WTC11 (cell line): ENCODE results near the gene SPRR2B. TPM values are rescaled to one million over a fixed set of nuclear protein-coding genes. Genes with fewer than 3 reads are reported as not detected.

Experiments
- ATAC-seq: fragments of 200-7000 bp; cut with Tn5 transposase; 2 replicates; pipeline ENCODE4 v1.10.0; 2021; ENCODE audit warnings: mild to moderate bottlenecking, moderate library complexity
- CTCF ChIA-PET: fragments of 300-600 bp; sonication (Branson Sonifier 250); formaldehyde crosslinking; loops from one replicate; lab custom pipeline; 2021; ENCODE audit warnings: antibody characterized with exemption; lab: Charles Lee
- POLR2A ChIA-PET: fragments of 350-600 bp; sonication (Branson Sonifier 250); formaldehyde crosslinking; loops from one replicate; lab custom pipeline; 2021; ENCODE audit warnings: antibody characterized with exemption; lab: Charles Lee
- DNase-seq: peaks from one replicate; pipeline ENCODE4 v3.0.0; 2021; ENCODE audit warnings: low spot score
- H3K27ac Mint-ChIP-seq: 2 replicates; pipeline ENCODE4 v1.8.0; 2021; ENCODE audit warnings: mixed read lengths
- H3K27me3 Mint-ChIP-seq: 2 replicates; pipeline ENCODE4 v1.8.0; 2021; ENCODE audit warnings: low read depth, mild to moderate bottlenecking, moderate library complexity, mixed read lengths
- H3K36me3 Mint-ChIP-seq: 2 replicates; pipeline ENCODE4 v1.8.0; 2021; ENCODE audit warnings: mixed read lengths
- H3K4me1 Mint-ChIP-seq: 2 replicates; pipeline ENCODE4 v1.8.0; 2022; ENCODE audit warnings: mixed read lengths
- H3K4me3 Mint-ChIP-seq: 2 replicates; pipeline ENCODE4 v1.8.0; 2021; ENCODE audit warnings: mild to moderate bottlenecking, moderate library complexity, mixed read lengths
- H3K9me3 Mint-ChIP-seq: 2 replicates; pipeline ENCODE4 v1.8.0; 2021; ENCODE audit warnings: mixed read lengths
- ATF1 ChIP-seq: sonication (generic); formaldehyde crosslinking; IDR thresholded peaks from 2 replicates; pipeline ENCODE4 v1.8.1; 2023; ENCODE audit warnings: mild to moderate bottlenecking, moderate library complexity, missing genetic modification reagents
- ATF2 ChIP-seq: sonication (generic); formaldehyde crosslinking; IDR thresholded peaks from 2 replicates; pipeline ENCODE4 v1.8.1; 2022; ENCODE audit warnings: low read depth, missing genetic modification reagents, borderline replicate concordance
- CBFB ChIP-seq: sonication (generic); formaldehyde crosslinking; IDR thresholded peaks from 2 replicates; pipeline ENCODE4 v1.8.1; 2022; ENCODE audit warnings: mild to moderate bottlenecking, low read depth, missing genetic modification reagents
- CTCF ChIP-seq: fragments of 200-600 bp; IDR thresholded peaks from 2 replicates; pipeline ENCODE4 v1.8.0; 2022; ENCODE audit warnings: antibody characterized with exemption
- FOXK1 ChIP-seq: sonication (generic); formaldehyde crosslinking; IDR thresholded peaks from 2 replicates; pipeline ENCODE4 v1.8.0; 2022; ENCODE audit warnings: mild to moderate bottlenecking, moderate library complexity, missing genetic modification reagents
- FOXP1 ChIP-seq: sonication (generic); formaldehyde crosslinking; IDR thresholded peaks from 2 replicates; pipeline ENCODE4 v1.8.0; 2022; ENCODE audit warnings: missing genetic modification reagents, mild to moderate bottlenecking, moderate library complexity, borderline replicate concordance
- GTF2I ChIP-seq: fragments of 250-450 bp; sonication (Bioruptor Pico); conservative IDR thresholded peaks from 2 replicates; pipeline ENCODE4 v1.4.0; 2021; ENCODE audit warnings: mild to moderate bottlenecking
- MYBL2 ChIP-seq: sonication (generic); formaldehyde crosslinking; IDR thresholded peaks from 2 replicates; pipeline ENCODE4 v1.8.1; 2023; ENCODE audit warnings: mild to moderate bottlenecking, moderate library complexity, missing genetic modification reagents
- NFATC4 ChIP-seq: fragments of 250-450 bp; sonication (Bioruptor Pico); IDR thresholded peaks from 2 replicates; pipeline ENCODE4 v1.9.0; 2021; ENCODE audit warnings: mild to moderate bottlenecking
- NR2C2 ChIP-seq: sonication (generic); formaldehyde crosslinking; IDR thresholded peaks from 2 replicates; pipeline ENCODE4 v1.8.0; 2022; ENCODE audit warnings: mild to moderate bottlenecking, missing genetic modification reagents
- ZBTB21 ChIP-seq: sonication (generic); formaldehyde crosslinking; IDR thresholded peaks from 2 replicates; pipeline ENCODE4 v1.8.1; 2023; ENCODE audit warnings: mild to moderate bottlenecking, missing genetic modification reagents, borderline replicate concordance
- ZNF396 ChIP-seq: fragments of 250-450 bp; sonication (Bioruptor Pico); IDR thresholded peaks from 2 replicates; pipeline ENCODE4 v1.8.0; 2021; ENCODE audit warnings: mild to moderate bottlenecking, moderate library complexity, borderline replicate concordance
- ZNF416 ChIP-seq: fragments of 250-450 bp; sonication (Bioruptor Pico); IDR thresholded peaks from 2 replicates; pipeline ENCODE4 v1.9.0; 2021; ENCODE audit warnings: mild to moderate bottlenecking, inconsistent platforms
- ZNF512 ChIP-seq: sonication (generic); formaldehyde crosslinking; IDR thresholded peaks from 2 replicates; pipeline ENCODE4 v1.8.1; 2022; ENCODE audit warnings: missing genetic modification reagents, borderline replicate concordance
- ZSCAN18 ChIP-seq: fragments of 250-450 bp; sonication (Bioruptor Pico); IDR thresholded peaks from 2 replicates; pipeline ENCODE4 v2.1.2; 2022; ENCODE audit warnings: mild to moderate bottlenecking, moderate library complexity
- total RNA-seq: library from RNA; stranded (reverse); gene quantifications from 3 replicates; pipeline ENCODE4 v1.2.3, GENCODE V29; 2021
- TF ChIP-seq, protein P1 (sequence below): sonication (generic); formaldehyde crosslinking; IDR thresholded peaks from 2 replicates; pipeline ENCODE4 v1.8.0; 2023; ENCODE audit warnings: missing genetic modification reagents, mild to moderate bottlenecking, borderline replicate concordance
- TF ChIP-seq, protein P2 (sequence below): sonication (generic); formaldehyde crosslinking; conservative IDR thresholded peaks from 2 replicates; pipeline ENCODE4 v1.8.1; 2023; ENCODE audit warnings: mild to moderate bottlenecking, low read depth, missing genetic modification reagents, moderate library complexity

The SPRR2B gene
- total RNA-seq, 1 experiment from 2014 or later: not detected

DNA sequence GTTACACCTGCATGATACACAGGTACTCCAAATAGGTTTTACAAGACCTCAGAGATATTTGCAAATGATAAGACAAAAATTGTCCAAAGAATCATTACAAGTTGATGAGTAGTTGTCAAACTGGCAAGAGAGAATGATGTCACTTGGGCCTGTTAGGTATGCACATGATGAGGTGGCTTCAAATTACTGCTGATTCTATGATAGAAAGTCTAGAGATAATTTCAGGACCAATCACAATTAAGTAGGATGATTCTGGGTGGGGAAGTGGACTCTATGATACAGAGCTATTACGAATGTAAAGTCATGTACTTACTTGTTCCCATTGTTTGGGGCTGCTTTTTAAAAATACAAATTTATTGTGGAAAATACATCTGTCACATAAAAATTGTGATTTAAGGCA is 45.6 kb downstream of the SPRR2B start:
- no peak overlapping the region for H3K27ac Mint-ChIP-seq
- H3K4me3 Mint-ChIP-seq: no peak overlapping the region
- H3K9me3 Mint-ChIP-seq: peaks cover 23% of the 10 kb centered on the region
- peaks cover 26% of the 10 kb centered on the region for H3K4me1 Mint-ChIP-seq
- no peaks in the 10 kb centered on the region for H3K27me3 Mint-ChIP-seq
- no peaks in the 10 kb centered on the region for H3K36me3 Mint-ChIP-seq
- ATAC-seq: no peak
- TF ChIP-seq ZNF416 (CRISPR knock-in tag) (no peak), ZSCAN18 (CRISPR knock-in tag) (no peak), GTF2I (CRISPR knock-in tag) (no peak), FOXK1 (CRISPR knock-in tag) (no peak), CTCF (no peak), CBFB (CRISPR knock-in tag) (no peak), ATF2 (CRISPR knock-in tag) (no peak), ZBTB21 (CRISPR knock-in tag) (no peak)
- TF ChIP-seq, protein P1, sequence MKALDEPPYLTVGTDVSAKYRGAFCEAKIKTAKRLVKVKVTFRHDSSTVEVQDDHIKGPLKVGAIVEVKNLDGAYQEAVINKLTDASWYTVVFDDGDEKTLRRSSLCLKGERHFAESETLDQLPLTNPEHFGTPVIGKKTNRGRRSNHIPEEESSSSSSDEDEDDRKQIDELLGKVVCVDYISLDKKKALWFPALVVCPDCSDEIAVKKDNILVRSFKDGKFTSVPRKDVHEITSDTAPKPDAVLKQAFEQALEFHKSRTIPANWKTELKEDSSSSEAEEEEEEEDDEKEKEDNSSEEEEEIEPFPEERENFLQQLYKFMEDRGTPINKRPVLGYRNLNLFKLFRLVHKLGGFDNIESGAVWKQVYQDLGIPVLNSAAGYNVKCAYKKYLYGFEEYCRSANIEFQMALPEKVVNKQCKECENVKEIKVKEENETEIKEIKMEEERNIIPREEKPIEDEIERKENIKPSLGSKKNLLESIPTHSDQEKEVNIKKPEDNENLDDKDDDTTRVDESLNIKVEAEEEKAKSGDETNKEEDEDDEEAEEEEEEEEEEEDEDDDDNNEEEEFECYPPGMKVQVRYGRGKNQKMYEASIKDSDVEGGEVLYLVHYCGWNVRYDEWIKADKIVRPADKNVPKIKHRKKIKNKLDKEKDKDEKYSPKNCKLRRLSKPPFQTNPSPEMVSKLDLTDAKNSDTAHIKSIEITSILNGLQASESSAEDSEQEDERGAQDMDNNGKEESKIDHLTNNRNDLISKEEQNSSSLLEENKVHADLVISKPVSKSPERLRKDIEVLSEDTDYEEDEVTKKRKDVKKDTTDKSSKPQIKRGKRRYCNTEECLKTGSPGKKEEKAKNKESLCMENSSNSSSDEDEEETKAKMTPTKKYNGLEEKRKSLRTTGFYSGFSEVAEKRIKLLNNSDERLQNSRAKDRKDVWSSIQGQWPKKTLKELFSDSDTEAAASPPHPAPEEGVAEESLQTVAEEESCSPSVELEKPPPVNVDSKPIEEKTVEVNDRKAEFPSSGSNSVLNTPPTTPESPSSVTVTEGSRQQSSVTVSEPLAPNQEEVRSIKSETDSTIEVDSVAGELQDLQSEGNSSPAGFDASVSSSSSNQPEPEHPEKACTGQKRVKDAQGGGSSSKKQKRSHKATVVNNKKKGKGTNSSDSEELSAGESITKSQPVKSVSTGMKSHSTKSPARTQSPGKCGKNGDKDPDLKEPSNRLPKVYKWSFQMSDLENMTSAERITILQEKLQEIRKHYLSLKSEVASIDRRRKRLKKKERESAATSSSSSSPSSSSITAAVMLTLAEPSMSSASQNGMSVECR (CRISPR knock-in tag): no peak
- TF ChIP-seq, protein P2, sequence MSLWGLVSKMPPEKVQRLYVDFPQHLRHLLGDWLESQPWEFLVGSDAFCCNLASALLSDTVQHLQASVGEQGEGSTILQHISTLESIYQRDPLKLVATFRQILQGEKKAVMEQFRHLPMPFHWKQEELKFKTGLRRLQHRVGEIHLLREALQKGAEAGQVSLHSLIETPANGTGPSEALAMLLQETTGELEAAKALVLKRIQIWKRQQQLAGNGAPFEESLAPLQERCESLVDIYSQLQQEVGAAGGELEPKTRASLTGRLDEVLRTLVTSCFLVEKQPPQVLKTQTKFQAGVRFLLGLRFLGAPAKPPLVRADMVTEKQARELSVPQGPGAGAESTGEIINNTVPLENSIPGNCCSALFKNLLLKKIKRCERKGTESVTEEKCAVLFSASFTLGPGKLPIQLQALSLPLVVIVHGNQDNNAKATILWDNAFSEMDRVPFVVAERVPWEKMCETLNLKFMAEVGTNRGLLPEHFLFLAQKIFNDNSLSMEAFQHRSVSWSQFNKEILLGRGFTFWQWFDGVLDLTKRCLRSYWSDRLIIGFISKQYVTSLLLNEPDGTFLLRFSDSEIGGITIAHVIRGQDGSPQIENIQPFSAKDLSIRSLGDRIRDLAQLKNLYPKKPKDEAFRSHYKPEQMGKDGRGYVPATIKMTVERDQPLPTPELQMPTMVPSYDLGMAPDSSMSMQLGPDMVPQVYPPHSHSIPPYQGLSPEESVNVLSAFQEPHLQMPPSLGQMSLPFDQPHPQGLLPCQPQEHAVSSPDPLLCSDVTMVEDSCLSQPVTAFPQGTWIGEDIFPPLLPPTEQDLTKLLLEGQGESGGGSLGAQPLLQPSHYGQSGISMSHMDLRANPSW (CRISPR knock-in tag): no peak
- no peak for DNase-seq
- POLR2A ChIA-PET: no interaction called here
- CTCF ChIA-PET: interaction anchor here (0.7 kb wide), 1 partner anchor 14 kb away, joined by 3 read pairs; no protein-coding TSS in a partner anchor

DNA sequence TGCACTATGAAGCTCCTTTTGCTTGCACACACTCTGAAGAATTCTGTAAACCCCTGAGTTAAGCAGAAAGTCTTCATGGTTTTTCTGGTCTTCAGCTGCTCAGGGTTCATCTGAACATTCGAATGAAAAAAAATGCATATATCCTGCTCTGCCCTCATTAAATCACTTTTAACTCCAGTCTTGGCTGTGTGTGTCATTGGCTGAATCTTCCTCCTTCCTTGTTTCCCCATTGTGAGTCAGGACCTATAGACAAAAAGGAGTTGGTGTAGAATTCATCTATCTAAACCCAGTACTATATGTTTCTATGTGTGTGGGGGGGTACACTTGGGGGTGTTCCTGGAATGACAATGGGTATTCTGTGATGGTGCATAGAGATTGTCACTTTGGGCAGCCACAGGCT is 47.0 kb downstream of the SPRR2B start:
- ATAC-seq (no peak), DNase-seq (no peak)
- ChIA-PET POLR2A (no interaction called here), CTCF (no interaction called here)
- Mint-ChIP-seq H3K36me3 (no peaks in the 10 kb centered on the region), H3K9me3 (peaks cover 28% of the 10 kb centered on the region), H3K27me3 (no peaks in the 10 kb centered on the region; the same call in 1 of the 2 replicates), H3K4me1 (peaks cover 27% of the 10 kb centered on the region), H3K4me3 (no peak overlapping the region), H3K27ac (no peak overlapping the region)
- TF ChIP-seq FOXP1 (no peak), ZSCAN18 (CRISPR knock-in tag) (no peak), ATF1 (CRISPR knock-in tag) (no peak), NFATC4 (CRISPR knock-in tag) (no peak), ZNF396 (no peak), ZNF512 (CRISPR knock-in tag) (no peak), NR2C2 (CRISPR knock-in tag) (no peak), MYBL2 (CRISPR knock-in tag) (no peak)
